NCI-H146 treated with DMSO at 0.1 percent for 48 hours (cell line): ENCODE results near the gene OR52E6.

Experiments
- DNase-seq: peaks from one replicate; lab custom pipeline; 2025; ENCODE audit not compliant: unreplicated experiment; lab: John Stamatoyannopoulos, UW

The OR52E6 gene

GRCh38 chr11:5841797-5842196, at the start of gene OR52E6:
Gene OR52E6, minus strand, starts transcription at chr11:5841897. Its CDS starts 0 bp downstream, at chr11:5841897.
- no peak for DNase-seq

GRCh38 chr11:5891216-5891800, 49.6 kb upstream of the OR52E6 start:
- DNase-seq, result no peak

DNA sequence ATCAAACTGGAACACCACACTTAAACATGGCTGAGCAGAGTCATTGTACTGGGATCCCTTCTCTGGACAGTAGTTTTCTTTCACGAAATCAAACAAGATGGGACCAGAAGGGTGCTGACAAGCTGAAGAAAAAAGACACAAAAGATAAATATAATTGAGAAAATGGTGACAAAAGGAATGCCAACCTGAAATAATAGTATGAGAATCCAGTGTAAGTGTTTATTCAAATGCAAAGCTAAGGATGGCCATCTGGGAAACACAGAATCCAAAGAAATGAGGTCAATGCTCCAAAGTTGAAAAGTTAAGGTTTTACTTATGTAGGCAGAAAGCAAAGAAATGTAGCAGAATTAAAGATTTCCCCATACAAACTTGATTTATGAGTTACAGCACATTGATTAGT, 46.0 kb upstream of the OR52E6 start:
- no peak for DNase-seq

GRCh38 chr11:5887172-5887571, 45.5 kb upstream of the OR52E6 start:
- DNase-seq, result no peak

DNA sequence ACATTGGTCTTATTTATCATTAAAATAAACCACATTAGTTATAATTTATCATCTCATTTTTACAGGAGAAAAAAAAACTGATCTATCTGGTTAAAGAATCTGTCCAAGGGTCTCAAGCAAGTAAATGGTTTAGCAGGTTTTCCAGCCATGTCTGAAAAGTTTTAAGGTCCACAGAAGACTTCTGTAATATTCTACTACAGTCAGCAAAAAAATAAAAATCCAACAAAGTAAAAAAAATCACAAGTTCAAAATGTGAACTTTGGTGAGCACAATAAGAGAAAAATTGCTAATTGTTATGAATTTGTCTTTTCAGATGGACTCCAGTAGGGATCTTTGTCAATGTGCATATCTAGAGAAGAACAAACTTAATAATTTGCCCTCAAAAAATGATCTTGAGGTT, 40.1 kb upstream of the OR52E6 start:
- DNase-seq, result no peak

DNA sequence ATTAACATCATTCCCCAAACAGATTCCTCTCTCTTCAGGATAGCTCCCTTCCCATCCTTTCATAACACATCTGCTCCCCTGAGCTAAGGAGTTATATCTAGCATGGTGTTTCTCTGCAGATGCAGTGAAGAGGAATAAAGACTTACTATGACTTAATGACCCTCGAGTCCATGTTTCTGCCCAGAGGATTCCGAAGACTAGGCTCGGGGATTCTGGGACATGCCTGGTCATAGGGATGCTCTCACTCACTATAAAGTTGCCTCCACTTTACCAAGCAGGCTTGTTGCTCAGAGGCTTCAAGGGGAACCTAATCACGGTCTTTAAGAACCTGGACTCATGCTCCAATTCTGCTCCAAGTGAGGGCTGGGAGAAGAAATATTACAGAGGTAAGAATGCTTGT, 38.6 kb upstream of the OR52E6 start, which contains the start of gene OR52E4:
Gene OR52E4 (plus strand): TSS at position 301 of the 400 bp plus-strand sequence. CDS start 3,664 bp downstream, outside the sequence.
- DNase-seq, result no peak

GRCh38 chr11:5878564-5878963, 36.9 kb upstream of the OR52E6 start:
- no peak for DNase-seq

DNA sequence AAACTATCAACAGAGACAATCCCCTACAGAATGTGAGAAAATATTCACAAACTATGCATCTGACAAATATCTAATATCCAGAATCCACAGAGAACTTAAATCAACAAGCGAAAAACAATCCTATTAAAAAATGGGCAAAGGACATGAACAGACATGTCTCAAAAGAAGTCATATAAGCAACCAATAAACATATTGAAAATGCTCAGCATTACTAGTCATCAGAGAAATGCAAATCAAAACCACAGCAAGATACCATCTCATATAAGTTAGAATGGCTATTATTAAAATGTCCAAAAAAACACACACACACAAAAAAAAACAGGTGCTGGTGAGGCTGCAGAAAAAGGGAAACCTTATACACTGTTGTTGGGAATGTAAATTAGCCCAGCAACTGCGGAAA, 24.1 kb upstream of the OR52E6 start:
- DNase-seq, result no peak

DNA sequence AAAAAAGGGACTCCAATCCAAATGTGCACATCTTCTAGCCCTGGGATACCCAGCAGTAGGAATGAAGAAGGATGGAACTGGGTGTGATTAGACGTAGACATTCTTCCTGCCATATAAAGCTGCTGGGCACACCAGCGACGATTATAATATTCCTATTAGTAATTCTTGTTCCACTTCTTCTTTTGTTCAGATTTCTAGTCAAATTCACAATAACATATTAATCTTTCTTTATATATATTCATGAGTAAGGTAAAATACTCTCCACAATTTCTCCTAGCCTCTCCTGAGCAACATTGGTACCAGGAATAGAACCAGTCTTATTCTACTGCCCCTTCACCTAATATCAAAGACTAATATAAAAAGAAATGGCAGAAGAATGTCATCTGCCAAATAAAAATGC, 15.9 kb upstream of the OR52E6 start, which contains the start of gene OR52E8:
Gene OR52E8 (minus strand): TSS at position 101 of the 400 bp plus-strand sequence. CDS start 0 bp downstream, at position 101.
- DNase-seq, result no peak

- DNase-seq, result no peak
These were observed 9.3 kb upstream of the OR52E6 start for GRCh38 chr11:5851002-5851401.

GRCh38 chr11:5847711-5848110, 6.0 kb upstream of the OR52E6 start:
- no peak for DNase-seq

DNA sequence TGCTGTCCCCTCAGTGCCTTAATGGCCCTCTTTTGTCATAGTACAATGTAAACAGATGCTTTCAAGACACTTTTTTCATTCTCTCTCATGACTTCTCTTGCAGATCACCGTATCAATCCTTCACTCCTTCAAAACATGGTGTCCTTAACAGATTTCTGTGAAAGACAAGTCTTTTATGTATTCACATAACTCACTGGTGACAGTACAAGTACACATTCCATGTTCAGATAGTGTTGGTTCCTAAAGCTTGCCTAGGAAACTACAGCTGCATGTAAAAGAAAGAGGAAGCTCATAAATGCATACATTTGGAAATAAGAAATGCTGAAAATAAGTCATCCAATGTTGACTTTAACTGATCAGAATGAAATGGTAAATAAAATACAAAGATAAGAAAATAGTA, 5.0 kb upstream of the OR52E6 start:
- no peak for DNase-seq

DNA sequence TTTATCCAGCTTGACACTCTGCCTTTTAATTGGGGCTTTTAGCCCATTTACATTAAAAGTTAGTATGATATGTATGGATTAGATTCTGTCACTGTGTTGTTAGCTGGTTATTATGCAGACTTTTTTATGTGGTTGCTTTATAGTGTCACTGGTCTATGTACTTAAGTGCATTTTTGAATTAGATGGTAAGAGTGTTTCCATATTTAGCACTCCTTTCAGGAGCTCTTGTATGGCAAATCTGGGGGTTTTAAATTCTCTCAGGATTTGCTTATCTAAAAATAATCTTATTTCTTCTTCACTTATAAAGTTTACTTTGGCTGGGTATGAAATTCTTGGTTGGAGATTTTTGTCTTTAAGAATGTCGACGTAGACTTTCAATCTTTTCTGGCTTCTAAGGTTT, 4.0 kb downstream of the OR52E6 start:
- DNase-seq, result no peak

- no peak for DNase-seq
These were observed 8.3 kb downstream of the OR52E6 start for GRCh38 chr11:5833446-5833845.

DNA sequence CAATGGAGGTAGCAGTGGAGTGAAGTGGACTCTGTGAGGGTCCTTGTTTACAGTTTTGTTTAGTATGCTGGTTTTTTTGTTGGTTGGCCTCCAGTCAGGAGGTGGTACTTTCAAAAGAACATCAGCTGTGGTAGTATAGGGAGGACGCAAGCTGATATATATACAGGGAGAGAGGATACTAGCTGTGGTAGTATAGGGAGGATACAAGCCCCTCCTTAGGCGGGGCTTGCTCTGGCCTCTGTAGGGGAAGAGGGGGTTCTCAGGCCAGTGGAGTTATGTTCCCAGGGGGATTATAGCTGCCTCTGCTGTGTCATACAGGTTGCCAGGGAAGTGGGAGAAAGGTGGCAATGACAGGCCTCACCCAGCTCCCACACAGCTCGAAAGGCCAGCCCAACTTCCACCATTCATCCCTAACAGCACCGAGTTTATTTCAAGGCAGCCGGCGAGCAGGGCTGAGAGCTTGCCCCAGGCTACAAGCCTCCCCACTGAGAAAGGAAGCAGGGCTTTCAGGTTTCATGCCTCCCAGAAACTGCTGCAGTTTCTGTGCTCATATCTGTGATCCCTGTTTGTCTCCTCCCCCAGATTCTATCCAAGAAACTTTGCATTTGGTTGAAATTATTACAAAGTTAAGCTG, 10.4 kb downstream of the OR52E6 start:
- DNase-seq, result no peak

GRCh38 chr11:5818245-5818886, 23.3 kb downstream of the OR52E6 start:
- DNase-seq, result no peak

DNA sequence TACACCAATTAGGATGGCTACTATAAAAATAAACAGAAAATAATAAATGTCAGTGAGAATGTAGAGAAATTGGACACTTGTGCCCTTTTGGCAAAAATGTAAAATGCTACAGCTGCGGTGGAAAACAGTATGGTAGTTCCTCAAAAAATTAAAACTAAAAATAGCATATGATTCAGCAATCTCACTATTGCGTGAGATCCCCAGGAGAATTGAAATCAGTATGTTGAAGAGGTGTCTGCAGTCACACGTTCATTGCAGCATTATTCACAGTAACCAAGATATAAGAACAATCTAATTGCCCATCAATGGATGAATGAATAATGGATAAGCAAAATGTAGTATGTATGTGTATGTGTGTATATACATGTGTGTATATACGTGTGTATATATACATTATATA, 26.2 kb downstream of the OR52E6 start:
- no peak for DNase-seq

- DNase-seq, result no peak
These were observed 31.5 kb downstream of the OR52E6 start for GRCh38 chr11:5809905-5810795.

- no peak for DNase-seq
These were observed 32.6 kb downstream of the OR52E6 start for GRCh38 chr11:5809122-5809519.

DNA sequence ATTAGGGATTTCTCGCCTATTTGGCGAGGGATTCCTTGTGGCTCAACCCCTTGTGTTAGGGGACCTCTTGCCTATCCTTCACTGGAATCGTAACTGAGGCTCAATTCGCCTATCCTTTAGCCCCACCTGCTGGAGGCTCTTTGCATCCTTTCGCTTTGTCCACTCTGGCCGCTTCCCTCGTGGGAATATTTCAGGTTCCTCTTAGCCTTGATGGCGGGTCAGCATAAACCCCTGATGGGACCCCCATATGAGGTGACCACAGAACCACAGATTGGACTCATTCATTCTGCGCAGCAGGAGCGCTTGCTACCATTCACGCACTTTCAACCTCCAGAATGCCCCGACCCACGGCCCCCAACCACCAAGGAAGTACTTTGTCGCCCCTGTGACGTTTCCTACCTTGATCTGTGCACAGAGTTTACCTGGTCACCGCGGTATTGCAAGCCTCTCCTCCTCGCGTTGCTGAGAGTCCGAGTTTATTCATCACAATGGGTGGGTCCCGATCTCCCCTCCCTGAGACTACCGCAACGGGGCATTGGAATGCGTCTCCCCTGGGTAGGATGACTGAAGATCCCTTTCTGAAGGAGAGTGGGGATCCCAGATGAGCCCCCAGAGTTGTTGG, 33.1 kb downstream of the OR52E6 start, which contains the start of gene OR52N2:
Gene OR52N2 (plus strand): TSS at position 425 of the 622 bp plus-strand sequence. CDS start 11,412 bp downstream, outside the sequence.
- peak; percentile 42 for DNase-seq

GRCh38 chr11:5807580-5807979, 34.1 kb downstream of the OR52E6 start:
- no peak for DNase-seq
